ENCODE measurements around the gene MYOZ1. TPM values are rescaled to one million over a fixed set of nuclear protein-coding genes. Genes with fewer than 3 reads are reported as not detected.

The MYOZ1 gene
- total and polyA plus RNA-seq, 2 of the 8 experiments (the other 6 are each of a cell fraction or from before 2014, with no cell fraction given): 2.6 to 3.3 TPM

GRCh38 chr10:73655257-73655989 is 14.1 kb upstream of the MYOZ1 start:
- no peak for FAIRE-seq
- no peak overlapping the region for H3K4me2 ChIP-seq (ENCODE audit: insufficient read depth in 1 of 2, low read depth in 2 of 2, low read length in 2 of 2)
- no peak overlapping the region for H3K4me3 ChIP-seq (ENCODE audit: extremely low read depth in 1 of 4, insufficient read depth in 2 of 4, low read depth in 3 of 4, low read length in 4 of 4)
- no peak overlapping the region for H4K5ac ChIP-seq (ENCODE audit: insufficient read length, low read depth, low read length)
- no peak overlapping the region for H3K9ac ChIP-seq (replicated peaks in 1 of 4; ENCODE audit: extremely low read depth in 1 of 4, low read depth in 3 of 4, low read length in 3 of 4)
- ChIA-PET POLR2A (ENCODE audit: partially characterized antibody) (interaction anchor here (1.0 kb wide), 1 partner anchor 88 kb away, joined by 3 read pairs; no protein-coding TSS in a partner anchor), CTCF (ENCODE audit: partially characterized antibody) (interaction anchor here (1.0 kb wide), 1 partner anchor 11 kb away, joined by 3 read pairs; no protein-coding TSS in a partner anchor)
- H3K27me3 ChIP-seq (replicated peaks in 1 of 4; ENCODE audit: control insufficient read depth in 3 of 4, extremely low read depth in 1 of 4, insufficient read depth in 3 of 4, low read length in 3 of 4): no peaks in the 10 kb centered on the region
- no peaks in the 10 kb centered on the region for H3K79me2 ChIP-seq (ENCODE audit: control insufficient read depth in 1 of 2, insufficient read depth in 2 of 2, low read length in 2 of 2)
- H4K91ac ChIP-seq (replicated peaks; ENCODE audit: insufficient read length, low read length): no peak overlapping the region
- no peaks in the 10 kb centered on the region for H3K9me3 ChIP-seq (ENCODE audit: insufficient read depth in 2 of 2, low read depth in 1 of 2, low read length in 1 of 2)
- H2BK12ac ChIP-seq (ENCODE audit: low read depth, low read length): no peak overlapping the region
- H2BK20ac ChIP-seq (ENCODE audit: low read length): no peak overlapping the region
- no peak overlapping the region for H3K18ac ChIP-seq (ENCODE audit: extremely low read depth, low read length)
- no peak overlapping the region for H2AK5ac ChIP-seq (ENCODE audit: low read depth, low read length)
- no peak overlapping the region for H3K56ac ChIP-seq (replicated peaks; ENCODE audit: insufficient read length, low read depth, low read length)
- no peak overlapping the region for H4K8ac ChIP-seq (ENCODE audit: extremely low read depth, insufficient read depth, low read length)
- H4K20me1 ChIP-seq (replicated peaks in 1 of 2; ENCODE audit: control insufficient read depth in 1 of 2, insufficient read depth in 2 of 2, low read length in 2 of 2): peaks cover 0 to 2% of the 10 kb centered on the region in 2 experiments
- no peak overlapping the region for H3K4ac ChIP-seq (replicated peaks; ENCODE audit: insufficient read length, low read depth, low read length)
- H3K14ac ChIP-seq (ENCODE audit: insufficient read length): no peak overlapping the region
- no peaks in the 10 kb centered on the region for H3K4me1 ChIP-seq (replicated peaks in 1 of 4; ENCODE audit: control insufficient read depth in 3 of 4, insufficient read depth in 4 of 4, low read length in 3 of 4)
- H2BK5ac ChIP-seq (ENCODE audit: low read depth, low read length): no peak overlapping the region
- WGBS, 2 experiments (ENCODE audit: extremely low coverage in 1 of 2, insufficient coverage in 1 of 2, insufficient read length in 1 of 2, insufficient replicate concordance in 2 of 2, low coverage in 1 of 2, low lambda C conversion rate in 2 of 2, missing lambda C conversion rate in 1 of 2): 97% methylated on average over 8 of the region's 12 CpGs; no CpG with 5 or more reads in 1 of the 2 experiments
- no peaks in the 10 kb centered on the region for H3K79me1 ChIP-seq (ENCODE audit: low read depth, low read length)
- H3K27ac ChIP-seq (ENCODE audit: low read depth, low read length): no peak overlapping the region
- no peak overlapping the region for H3K23ac ChIP-seq (ENCODE audit: insufficient read length)
- TF ChIP-seq CREB1 (IDR thresholded peaks at IDR 0.05) (no peak), SRF (IDR thresholded peaks at IDR 0.05; ENCODE audit: low read depth, low read length) (no peak), CTBP2 (IDR thresholded peaks at IDR 0.05; ENCODE audit: borderline replicate concordance, insufficient read depth, insufficient read length, low read length) (no peak), NANOG (IDR thresholded peaks at IDR 0.05; ENCODE audit: insufficient read depth, low read depth, low read length, poor library complexity, severe bottlenecking) (no peak)
- DNase-seq (ENCODE audit: low read depth in 1 of 2, low spot score in 2 of 2): no peak
- H2BK120ac ChIP-seq (replicated peaks; ENCODE audit: low read depth, low read length): no peak overlapping the region
- no peak overlapping the region for H2BK15ac ChIP-seq (ENCODE audit: low read length)
- H3K36me3 ChIP-seq (ENCODE audit: control insufficient read depth in 2 of 4, insufficient read depth in 4 of 4, low read length in 3 of 4): no peaks in the 10 kb centered on the region
- no peaks in the 10 kb centered on the region for H3K23me2 ChIP-seq (ENCODE audit: low read depth, low read length)
- H2AFZ ChIP-seq (ENCODE audit: low read length): no peak overlapping the region
